Astrocyte (in vitro differentiated cells and primary cell): ENCODE results near the gene CABCOCO1. TPM values are rescaled to one million over a fixed set of nuclear protein-coding genes. Genes with fewer than 3 reads are reported as not detected.
A peak's percentile ranks its signal among the peaks of the same experiment; 100 is the strongest.
"Not testable (repeated sequence)": the region's sequence is repeated elsewhere in the genome, so short reads cannot be mapped to it uniquely, and the experiment has no call there.

ENCODE experiments used
- DNase-seq: peaks from one replicate; pipeline ENCODE4 v3.0.0-alpha.2; 2010; ENCODE audit warnings: low read depth
- FAIRE-seq: peaks from 2 replicates; lab custom pipeline; 2011; peaks lifted over from hg19 to GRCh38; lab: Jason Lieb, UNC
- H2AFZ ChIP-seq: 2 replicates; pipeline ENCODE4 v1.6.0; 2012; ENCODE audit warnings: low read depth, low read length, inconsistent platforms
- H3K27ac ChIP-seq: 2 replicates; pipeline ENCODE4 v1.5.1; 2011; ENCODE audit warnings: low read depth, low read length, inconsistent platforms
- H3K27me3 ChIP-seq: 2 replicates; pipeline ENCODE4 v1.6.0; 2011; ENCODE audit warnings: low read length, inconsistent platforms; ENCODE audit not compliant: insufficient read depth
- H3K36me3 ChIP-seq: 2 replicates; pipeline ENCODE4 v1.5.1; 2011; ENCODE audit warnings: low read length, inconsistent platforms; ENCODE audit not compliant: insufficient read depth
- H3K4me1 ChIP-seq: 2 replicates; pipeline ENCODE4 v1.5.1; 2011; ENCODE audit warnings: low read length, inconsistent platforms; ENCODE audit not compliant: insufficient read depth
- H3K4me2 ChIP-seq: 2 replicates; pipeline ENCODE4 v1.6.0; 2012; ENCODE audit warnings: low read length, inconsistent platforms
- H3K4me3 ChIP-seq: 2 replicates; pipeline ENCODE4 v1.5.1; 2011; ENCODE audit warnings: low read depth, mild to moderate bottlenecking, low read length, inconsistent platforms; ENCODE audit not compliant: insufficient read depth
- H3K79me2 ChIP-seq: 2 replicates; pipeline ENCODE4 v1.6.0; 2012; ENCODE audit warnings: mild to moderate bottlenecking, low read length, inconsistent platforms; ENCODE audit not compliant: insufficient read depth
- H3K9ac ChIP-seq: 2 replicates; pipeline ENCODE4 v1.6.0; 2012; ENCODE audit warnings: mild to moderate bottlenecking, low read length, inconsistent platforms
- H3K9me3 ChIP-seq: 2 replicates; pipeline ENCODE4 v1.5.1; 2012; ENCODE audit warnings: low read depth, mild to moderate bottlenecking, low read length, inconsistent platforms; ENCODE audit not compliant: insufficient read depth
- H4K20me1 ChIP-seq: 2 replicates; pipeline ENCODE4 v1.6.0; 2012; ENCODE audit warnings: low read length, inconsistent platforms; ENCODE audit not compliant: insufficient read depth
- H3K27ac Mint-ChIP-seq: one replicate; pipeline ENCODE4 v1.8.0; 2021; ENCODE audit warnings: mild to moderate bottlenecking, mixed read lengths; ENCODE audit not compliant: unreplicated experiment
- H3K27me3 Mint-ChIP-seq: one replicate; pipeline ENCODE4 v1.8.0; 2021; ENCODE audit warnings: low read depth, mixed read lengths; ENCODE audit not compliant: unreplicated experiment
- H3K36me3 Mint-ChIP-seq: one replicate; pipeline ENCODE4 v1.8.0; 2021; ENCODE audit warnings: low read depth, mixed read lengths; ENCODE audit not compliant: unreplicated experiment
- H3K4me1 Mint-ChIP-seq: one replicate; pipeline ENCODE4 v1.8.0; 2021; ENCODE audit warnings: low read depth, mixed read lengths; ENCODE audit not compliant: unreplicated experiment
- H3K4me3 Mint-ChIP-seq: one replicate; pipeline ENCODE4 v1.8.0; 2021; ENCODE audit warnings: mild to moderate bottlenecking, moderate library complexity, mixed read lengths; ENCODE audit not compliant: unreplicated experiment
- H3K9me3 Mint-ChIP-seq: one replicate; pipeline ENCODE4 v1.8.0; 2021; ENCODE audit warnings: mild to moderate bottlenecking, mixed read lengths; ENCODE audit not compliant: unreplicated experiment
- EZH2 ChIP-seq: IDR thresholded peaks from 2 replicates; pipeline ENCODE4 v1.6.1; 2012; ENCODE audit warnings: mild to moderate bottlenecking, low read length, inconsistent platforms; ENCODE audit not compliant: insufficient read depth
- total RNA-seq: library from RNA; stranded (reverse); gene quantifications from 2 replicates; pipeline ENCODE4 v1.2.1, GENCODE V29; 2021
- TF ChIP-seq, protein P1 (sequence below): IDR thresholded peaks from 2 replicates; pipeline ENCODE4 v1.5.1; 2011; ENCODE audit warnings: low read depth, mild to moderate bottlenecking, inconsistent platforms, low read length, moderate library complexity; ENCODE audit not compliant: insufficient read depth

The CABCOCO1 gene
- total RNA-seq, 1 donor from 2014 or later: 0.23 TPM

DNA sequence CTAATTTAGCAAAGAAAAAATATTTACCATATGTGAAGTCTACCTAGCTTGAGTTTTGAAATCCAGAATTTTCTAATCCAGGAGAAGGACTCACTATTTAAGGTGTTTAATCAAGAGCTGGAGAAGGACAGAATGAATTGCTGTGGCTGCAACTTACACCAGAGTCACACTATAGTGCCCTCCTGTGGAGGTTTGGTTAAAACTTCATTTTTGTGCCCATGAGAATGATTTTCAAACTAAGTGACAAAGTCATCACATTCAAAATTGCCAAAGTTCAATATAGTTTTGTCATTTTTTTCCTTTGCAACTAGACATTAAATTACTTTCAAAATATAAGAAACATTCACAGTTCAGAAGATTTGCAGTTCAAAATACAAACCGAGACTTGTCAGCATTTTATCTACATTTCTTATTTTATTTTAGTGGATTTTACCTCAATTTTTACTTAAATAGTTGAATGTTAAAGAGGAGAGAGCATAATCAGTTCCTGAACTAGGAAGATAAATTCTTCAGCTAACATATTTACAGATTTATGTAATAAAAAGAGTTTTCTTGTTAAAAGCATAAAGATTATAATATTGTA is 70.7 kb downstream of the CABCOCO1 start:
- Histone ChIP-seq H3K27ac (no peak overlapping the region), H3K9me3 (no peaks in the 10 kb centered on the region), H3K27me3 (no peaks in the 10 kb centered on the region), H2AFZ (no peak overlapping the region), H3K4me3 (no peak overlapping the region), H3K9ac (no peak overlapping the region), H3K79me2 (no peaks in the 10 kb centered on the region), H3K36me3 (no peaks in the 10 kb centered on the region), H3K4me1 (no peaks in the 10 kb centered on the region), H3K4me2 (no peak overlapping the region), H4K20me1 (no peaks in the 10 kb centered on the region)
- Mint-ChIP-seq H3K27ac (no peak overlapping the region), H3K4me1 (no peaks in the 10 kb centered on the region), H3K4me3 (no peak overlapping the region), H3K9me3 (peaks cover 5% of the 10 kb centered on the region), H3K36me3 (no peaks in the 10 kb centered on the region), H3K27me3 (no peaks in the 10 kb centered on the region)
- FAIRE-seq (no peak), DNase-seq (peak; percentile 24)
- no peak for TF ChIP-seq EZH2
- TF ChIP-seq, protein P1, sequence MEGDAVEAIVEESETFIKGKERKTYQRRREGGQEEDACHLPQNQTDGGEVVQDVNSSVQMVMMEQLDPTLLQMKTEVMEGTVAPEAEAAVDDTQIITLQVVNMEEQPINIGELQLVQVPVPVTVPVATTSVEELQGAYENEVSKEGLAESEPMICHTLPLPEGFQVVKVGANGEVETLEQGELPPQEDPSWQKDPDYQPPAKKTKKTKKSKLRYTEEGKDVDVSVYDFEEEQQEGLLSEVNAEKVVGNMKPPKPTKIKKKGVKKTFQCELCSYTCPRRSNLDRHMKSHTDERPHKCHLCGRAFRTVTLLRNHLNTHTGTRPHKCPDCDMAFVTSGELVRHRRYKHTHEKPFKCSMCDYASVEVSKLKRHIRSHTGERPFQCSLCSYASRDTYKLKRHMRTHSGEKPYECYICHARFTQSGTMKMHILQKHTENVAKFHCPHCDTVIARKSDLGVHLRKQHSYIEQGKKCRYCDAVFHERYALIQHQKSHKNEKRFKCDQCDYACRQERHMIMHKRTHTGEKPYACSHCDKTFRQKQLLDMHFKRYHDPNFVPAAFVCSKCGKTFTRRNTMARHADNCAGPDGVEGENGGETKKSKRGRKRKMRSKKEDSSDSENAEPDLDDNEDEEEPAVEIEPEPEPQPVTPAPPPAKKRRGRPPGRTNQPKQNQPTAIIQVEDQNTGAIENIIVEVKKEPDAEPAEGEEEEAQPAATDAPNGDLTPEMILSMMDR: peak; percentile 73

DNA sequence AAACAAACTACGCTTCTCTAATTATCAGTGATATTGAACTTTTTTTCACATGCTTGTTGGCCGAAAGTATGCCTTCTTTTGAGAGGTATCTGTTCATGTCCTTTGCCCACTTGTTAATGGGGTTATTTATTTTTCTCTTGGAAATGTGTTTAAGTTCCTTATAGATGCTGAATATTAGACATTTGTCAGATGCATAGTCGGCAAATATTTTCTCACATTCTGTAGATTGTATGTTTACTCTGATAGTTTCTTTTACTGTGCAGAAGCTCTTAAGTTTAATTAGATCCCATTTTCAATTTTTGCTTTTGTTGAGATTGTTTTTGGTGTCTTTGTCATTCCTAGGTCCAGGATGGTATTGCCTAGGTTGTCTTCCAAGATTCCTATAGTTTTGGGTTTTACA is 73.2 kb downstream of the CABCOCO1 start:
- no peaks in the 10 kb centered on the region for H3K9me3 ChIP-seq
- Mint-ChIP-seq H3K4me3 (no peak overlapping the region), H3K27ac (no peak overlapping the region), H3K36me3 (no peaks in the 10 kb centered on the region), H3K9me3 (peaks cover 5% of the 10 kb centered on the region), H3K27me3 (no peaks in the 10 kb centered on the region), H3K4me1 (no peaks in the 10 kb centered on the region)
- H3K4me2 ChIP-seq: no peak overlapping the region
- no peaks in the 10 kb centered on the region for H3K4me1 ChIP-seq
- H3K9ac ChIP-seq: no peak overlapping the region
- TF ChIP-seq, protein P1: no peak
- TF ChIP-seq EZH2: no peak
- no peak for FAIRE-seq
- no peaks in the 10 kb centered on the region for H3K36me3 ChIP-seq
- no peak overlapping the region for H3K4me3 ChIP-seq
- no peak overlapping the region for H3K27ac ChIP-seq
- no peaks in the 10 kb centered on the region for H3K27me3 ChIP-seq
- no peaks in the 10 kb centered on the region for H3K79me2 ChIP-seq
- H2AFZ ChIP-seq: no peak overlapping the region
- H4K20me1 ChIP-seq: no peaks in the 10 kb centered on the region
- no peak for DNase-seq

DNA sequence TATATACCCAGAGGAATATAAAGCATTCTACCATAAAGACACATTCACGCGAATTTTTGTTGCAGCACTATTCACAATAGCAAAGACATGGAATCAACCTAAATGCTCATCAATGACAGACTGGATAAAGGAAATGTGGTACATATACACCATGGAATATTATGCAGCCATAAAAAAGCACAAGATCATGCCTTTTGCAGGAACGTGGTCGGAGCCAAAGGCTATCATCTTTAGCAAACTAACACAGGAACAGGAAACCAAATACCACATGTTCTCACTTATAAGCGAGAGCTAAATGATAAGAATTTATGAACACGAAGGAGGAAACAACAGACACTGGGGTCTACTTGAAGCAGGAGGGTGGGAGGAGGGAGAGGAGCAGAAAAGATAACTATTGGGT is 74.7 kb downstream of the CABCOCO1 start:
- not testable (repeated sequence) for FAIRE-seq, H3K27me3 Mint-ChIP-seq, H2AFZ ChIP-seq, H3K4me2 ChIP-seq, H3K36me3 ChIP-seq, H3K4me1 ChIP-seq, H3K4me1 Mint-ChIP-seq, H3K79me2 ChIP-seq, H3K27ac Mint-ChIP-seq, H3K4me3 ChIP-seq, DNase-seq, H3K27me3 ChIP-seq, H4K20me1 ChIP-seq, H3K4me3 Mint-ChIP-seq, H3K9ac ChIP-seq, H3K9me3 ChIP-seq, H3K9me3 Mint-ChIP-seq, H3K27ac ChIP-seq, H3K36me3 Mint-ChIP-seq
